DOHH2 (cell line): Measurements from ENCODE around the gene SH2D5.
"Not testable (repeated sequence)": the region's sequence is repeated elsewhere in the genome, so short reads cannot be mapped to it uniquely, and the experiment has no call there.

Experiments
- EZH2phosphoT487 ChIP-seq: fragments of 200-600 bp; sonication (generic); IDR thresholded peaks from 2 replicates; pipeline ENCODE4 v1.6.1; 2017; ENCODE audit warnings: borderline replicate concordance, mild to moderate bottlenecking, antibody characterized with exemption, low read length, moderate library complexity, mixed read lengths
- TF ChIP-seq, protein P1 (sequence below): fragments of 200-600 bp; sonication (generic); IDR thresholded peaks from one replicate; pipeline ENCODE4 v1.5.1; 2014; ENCODE audit warnings: antibody characterized with exemption, mild to moderate bottlenecking, low read depth, low read length; ENCODE audit not compliant: poor library complexity, severe bottlenecking

DNA sequence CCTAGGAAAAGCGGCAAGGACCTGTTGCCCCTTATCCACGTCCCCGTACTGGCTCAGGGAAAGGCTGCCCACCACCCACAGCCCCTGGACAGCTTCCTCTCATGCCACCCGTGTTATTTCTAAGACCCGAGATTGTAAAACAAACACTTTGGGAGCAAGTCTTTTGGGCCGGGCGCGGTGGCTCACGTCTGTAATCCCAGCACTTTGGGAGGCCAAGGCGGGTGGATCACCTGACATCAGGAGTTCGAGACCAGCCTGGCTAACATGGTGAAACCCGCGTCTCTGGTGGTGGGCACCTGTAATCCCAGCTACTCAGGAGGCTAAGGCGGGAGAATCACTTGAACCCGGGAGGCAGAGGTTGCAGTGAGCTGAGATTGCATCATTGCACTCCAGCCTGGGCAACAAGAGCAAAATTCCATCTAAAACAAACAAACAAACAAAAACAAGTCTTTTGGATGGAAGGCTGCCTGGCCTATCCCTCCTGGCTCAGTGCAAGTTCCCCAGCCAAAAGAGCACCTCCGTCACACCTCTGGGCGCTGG is 14.1 kb downstream of the SH2D5 start:
- TF ChIP-seq, protein P1, sequence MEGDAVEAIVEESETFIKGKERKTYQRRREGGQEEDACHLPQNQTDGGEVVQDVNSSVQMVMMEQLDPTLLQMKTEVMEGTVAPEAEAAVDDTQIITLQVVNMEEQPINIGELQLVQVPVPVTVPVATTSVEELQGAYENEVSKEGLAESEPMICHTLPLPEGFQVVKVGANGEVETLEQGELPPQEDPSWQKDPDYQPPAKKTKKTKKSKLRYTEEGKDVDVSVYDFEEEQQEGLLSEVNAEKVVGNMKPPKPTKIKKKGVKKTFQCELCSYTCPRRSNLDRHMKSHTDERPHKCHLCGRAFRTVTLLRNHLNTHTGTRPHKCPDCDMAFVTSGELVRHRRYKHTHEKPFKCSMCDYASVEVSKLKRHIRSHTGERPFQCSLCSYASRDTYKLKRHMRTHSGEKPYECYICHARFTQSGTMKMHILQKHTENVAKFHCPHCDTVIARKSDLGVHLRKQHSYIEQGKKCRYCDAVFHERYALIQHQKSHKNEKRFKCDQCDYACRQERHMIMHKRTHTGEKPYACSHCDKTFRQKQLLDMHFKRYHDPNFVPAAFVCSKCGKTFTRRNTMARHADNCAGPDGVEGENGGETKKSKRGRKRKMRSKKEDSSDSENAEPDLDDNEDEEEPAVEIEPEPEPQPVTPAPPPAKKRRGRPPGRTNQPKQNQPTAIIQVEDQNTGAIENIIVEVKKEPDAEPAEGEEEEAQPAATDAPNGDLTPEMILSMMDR: not testable (repeated sequence)
- not testable (repeated sequence) for TF ChIP-seq EZH2phosphoT487
